H1 (cell line): ENCODE data around the gene NPY1R. TPM values are rescaled to one million over a fixed set of nuclear protein-coding genes. Genes with fewer than 3 reads are reported as not detected.

Experiments used
- ATF3 ChIP-seq: IDR thresholded peaks from 2 replicates; pipeline ENCODE4 v1.6.1; 2011; ENCODE audit warnings: low read depth, mild to moderate bottlenecking, low read length; ENCODE audit not compliant: insufficient read depth
- BCL11A ChIP-seq, 2 experiments: IDR thresholded peaks; one replicate each; pipeline ENCODE4 v1.6.1; 2011; ENCODE audit warnings: low read depth in 2 of 2, low read length in 2 of 2, mild to moderate bottlenecking in 2 of 2
- CEBPB ChIP-seq: IDR thresholded peaks from 2 replicates; pipeline ENCODE4 v1.6.1; 2012; ENCODE audit warnings: low read depth, low read length
- CREB1 ChIP-seq: IDR thresholded peaks from 2 replicates; pipeline ENCODE4 v1.6.1; 2012; ENCODE audit warnings: inconsistent platforms
- CTBP2 ChIP-seq: IDR thresholded peaks from 2 replicates; pipeline ENCODE4 v1.7.0; 2011; ENCODE audit warnings: borderline replicate concordance, mild to moderate bottlenecking, moderate library complexity, mixed read lengths, low read length; ENCODE audit not compliant: insufficient read depth, insufficient read length
- EGR1 ChIP-seq: IDR thresholded peaks from 2 replicates; pipeline ENCODE4 v1.6.1; 2011; ENCODE audit warnings: low read depth, low read length, borderline replicate concordance
- HDAC2 ChIP-seq, 2 experiments: fragments of 300-600 bp in 1 of 2; sonication (generic) in 1 of 2; IDR thresholded peaks; 2 replicates each; pipeline ENCODE4 v1.6.1; 2011 to 2012; ENCODE audit warnings: low read depth in 2 of 2, low read length in 2 of 2, mild to moderate bottlenecking in 2 of 2, moderate library complexity in 2 of 2, borderline replicate concordance in 1 of 2, inconsistent platforms in 1 of 2
- HDAC6 ChIP-seq: IDR thresholded peaks from one replicate; pipeline ENCODE4 v1.7.1; 2012; ENCODE audit warnings: low read depth, mild to moderate bottlenecking, inconsistent platforms, low read length, moderate library complexity
- JUN ChIP-seq: IDR thresholded peaks from 2 replicates; pipeline ENCODE4 v1.6.1; 2011; ENCODE audit warnings: low read depth, mild to moderate bottlenecking, improper control_type of control experiment, low read length
- JUND ChIP-seq: IDR thresholded peaks from 2 replicates; pipeline ENCODE4 v1.6.1; 2011; ENCODE audit warnings: mild to moderate bottlenecking, improper control_type of control experiment, low read length
- KDM5A ChIP-seq: fragments of 200-600 bp; IDR thresholded peaks from 2 replicates; pipeline ENCODE4 v1.7.1; 2012; ENCODE audit warnings: mild to moderate bottlenecking, low read length, inconsistent platforms, mixed read lengths
- POLR2AphosphoS5 ChIP-seq: IDR thresholded peaks from 2 replicates; pipeline ENCODE4 v1.6.1; 2011; ENCODE audit warnings: low read depth, low read length
- POU5F1 ChIP-seq: IDR thresholded peaks from 2 replicates; pipeline ENCODE4 v1.6.1; 2011; ENCODE audit warnings: low read depth, mild to moderate bottlenecking, low read length, moderate library complexity
- RNF2 ChIP-seq: fragments of 200-900, 300-1000 bp; sonication (generic); IDR thresholded peaks from 2 replicates; pipeline ENCODE4 v1.7.1; 2016; ENCODE audit warnings: borderline replicate concordance, low read depth, mild to moderate bottlenecking, antibody characterized with exemption, low read length; ENCODE audit not compliant: poor library complexity, severe bottlenecking; ENCODE audit errors: missing control alignments
- SIRT6 ChIP-seq: IDR thresholded peaks from one replicate; pipeline ENCODE4 v1.7.1; 2012; ENCODE audit warnings: low read length, inconsistent platforms
- SP1 ChIP-seq: IDR thresholded peaks from 2 replicates; pipeline ENCODE4 v1.6.1; 2011; ENCODE audit warnings: low read depth, low read length
- SP2 ChIP-seq: IDR thresholded peaks from 2 replicates; pipeline ENCODE4 v1.6.1; 2012; ENCODE audit warnings: mild to moderate bottlenecking, low read length, inconsistent platforms
- SP4 ChIP-seq: IDR thresholded peaks from 2 replicates; pipeline ENCODE4 v1.6.1; 2012; ENCODE audit warnings: low read length, inconsistent platforms
- SRF ChIP-seq: IDR thresholded peaks from 2 replicates; pipeline ENCODE4 v1.6.1; 2011; ENCODE audit warnings: mild to moderate bottlenecking, low read depth, low read length, moderate library complexity
- TAF1 ChIP-seq: IDR thresholded peaks from 2 replicates; pipeline ENCODE4 v1.6.1; 2011; ENCODE audit warnings: mild to moderate bottlenecking, low read depth, low read length
- TAF7 ChIP-seq: optimal IDR thresholded peaks from 2 replicates; pipeline ENCODE3; 2011; ENCODE audit warnings: low read depth, mild to moderate bottlenecking, inconsistent platforms, low read length, moderate library complexity, borderline replicate concordance
- TEAD4 ChIP-seq: IDR thresholded peaks from 2 replicates; pipeline ENCODE4 v1.6.1; 2012; ENCODE audit warnings: low read depth, low read length, inconsistent platforms, mixed read lengths
- USF2 ChIP-seq: IDR thresholded peaks from 2 replicates; pipeline ENCODE4 v1.6.1; 2011; ENCODE audit warnings: low read length, improper control_type of control experiment
- YY1 ChIP-seq: IDR thresholded peaks from 2 replicates; pipeline ENCODE4 v1.6.1; 2011; ENCODE audit warnings: low read depth, mild to moderate bottlenecking, low read length
- polyA plus RNA-seq, 7 experiments: library from polyadenylated mRNA; depleted of rRNA in 3 of 7; stranded (reverse) in 5 of 7; unstranded in 2 of 7; fragments of >200 nt in 5 of 7; fragments of 200-250 nt in 2 of 7; gene quantifications; 1 replicate in 5 of 7; 2 replicates in 1 of 7; 4 replicates in 1 of 7; pipeline versions ENCODE4 v1.2.1 to v1.2.3, GENCODE V29; 2011 to 2013; ENCODE audit warnings: missing spikeins in 2 of 7, mixed read lengths in 2 of 7
- total RNA-seq: library from RNA; stranded (reverse); fragmentation: NEBNext Ultra II Directional; extraction: Animal tissue kit (Norgen Biotek cat#: 25700); gene quantifications from 2 replicates; pipeline ENCODE4 v1.2.1, GENCODE V29; 2021

NPY1R gene
- total and polyA plus RNA-seq, 2 of the 8 experiments (the other 6 are each of a cell fraction or from before 2014, with no cell fraction given), result 5.9 to 6.3 TPM

DNA sequence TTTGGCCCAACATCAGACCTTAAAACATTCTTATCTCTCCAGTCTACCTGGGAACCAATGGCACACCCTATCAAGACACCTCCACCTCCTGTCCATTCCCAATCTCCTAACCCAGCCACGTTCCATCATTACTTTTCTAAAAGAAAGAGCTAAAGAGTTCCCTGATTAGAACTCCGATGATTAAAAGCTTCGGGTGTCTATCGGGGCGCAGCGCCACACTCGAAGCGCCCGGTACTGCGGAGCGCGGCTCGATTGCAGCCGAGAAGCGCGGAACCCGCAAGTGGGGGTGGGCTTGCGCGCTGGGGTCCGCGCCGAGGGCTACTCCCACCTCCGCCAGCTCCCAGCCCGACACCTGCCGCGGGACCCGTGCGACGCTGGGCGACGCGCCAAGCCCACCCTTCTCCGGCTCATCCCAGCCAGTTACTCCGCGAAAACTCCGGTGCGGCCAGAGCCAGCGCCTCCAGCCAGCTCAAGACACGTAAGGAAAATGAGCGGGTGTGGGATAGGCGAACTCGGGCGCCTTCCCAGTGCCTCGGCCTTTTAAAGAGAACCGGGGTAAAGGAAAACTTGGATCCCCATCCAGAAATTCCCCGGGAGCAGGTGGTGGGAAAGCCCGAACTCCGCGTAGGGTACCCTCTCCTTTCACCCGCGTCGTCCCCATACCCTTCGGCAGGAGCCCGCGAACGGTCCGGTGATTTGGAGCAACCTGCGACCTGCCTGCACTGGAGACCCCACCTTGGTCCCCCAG lies 593 bp downstream of the NPY1R start (continued):
- TF ChIP-seq TAF7 (no peak), EGR1 (no peak), TAF1 (no peak; the same call in 1 of the 2 replicates), YY1 (no peak), ATF3 (no peak), TEAD4 (no peak), CTBP2 (no peak), SRF (no peak), BCL11A (IDR thresholded peaks at IDR 0.05; ENCODE audit: low read depth in 2 of 2, low read length in 2 of 2) (no peak), USF2 (no peak), POLR2AphosphoS5 (no peak), JUN (no peak), CEBPB (no peak), CREB1 (no peak), SP1 (no peak), SIRT6 (no peak), SP2 (no peak), KDM5A (no peak), SP4 (no peak), HDAC6 (no peak), RNF2 (peak; percentile 52), JUND (no peak), POU5F1 (no peak), HDAC2 (IDR thresholded peaks at IDR 0.05; ENCODE audit: borderline replicate concordance in 1 of 2, low read depth in 2 of 2, low read length in 2 of 2) (0 out of 4 replicates have a peak, but pooled peaks of 1 of the 2 experiments have one; percentile 31)
